Activated CD4-positive, alpha-beta T cell treated with anti-CD3 and anti-CD28 coated beads, Interleukin-2, amount 10 ng/mL, durations not matched to agents 24 days and 14 days (primary cell): ENCODE data around the gene ACP6. TPM values are rescaled to one million over a fixed set of nuclear protein-coding genes. Genes with fewer than 3 reads are reported as not detected.
"Not testable (repeated sequence)": the region's sequence is repeated elsewhere in the genome, so short reads cannot be mapped to it uniquely, and the experiment has no call there.

Experiments used
- DNase-seq: peaks from one replicate; pipeline ENCODE4 v3.0.0; 2022
- H3K27ac Mint-ChIP-seq: one replicate; pipeline ENCODE4 v1.8.0; 2022; ENCODE audit warnings: mild to moderate bottlenecking, mixed read lengths
- H3K27me3 Mint-ChIP-seq: one replicate; pipeline ENCODE4 v1.8.0; 2022; ENCODE audit warnings: mixed read lengths
- H3K36me3 Mint-ChIP-seq: one replicate; pipeline ENCODE4 v1.8.0; 2022; ENCODE audit warnings: low read depth, mild to moderate bottlenecking, mixed read lengths
- H3K4me1 Mint-ChIP-seq: one replicate; pipeline ENCODE4 v1.8.0; 2021; ENCODE audit warnings: mixed read lengths
- H3K4me3 Mint-ChIP-seq: one replicate; pipeline ENCODE4 v1.8.0; 2022; ENCODE audit warnings: mild to moderate bottlenecking, moderate library complexity, mixed read lengths
- H3K9me3 Mint-ChIP-seq: one replicate; pipeline ENCODE4 v1.8.0; 2021; ENCODE audit warnings: mixed read lengths
- intact Hi-C: fragments of 100-400 bp; cut with micrococcal nuclease; formaldehyde crosslinking; loops from one replicate; pipeline ENCODE4 v1.15.1; 2023
- total RNA-seq: library from RNA; stranded (reverse); gene quantifications from 2 replicates; pipeline ENCODE4 v1.2.3, GENCODE V29; 2022

ACP6 gene
- 9.5 and 15.3 TPM in 2 replicates for total RNA-seq

DNA sequence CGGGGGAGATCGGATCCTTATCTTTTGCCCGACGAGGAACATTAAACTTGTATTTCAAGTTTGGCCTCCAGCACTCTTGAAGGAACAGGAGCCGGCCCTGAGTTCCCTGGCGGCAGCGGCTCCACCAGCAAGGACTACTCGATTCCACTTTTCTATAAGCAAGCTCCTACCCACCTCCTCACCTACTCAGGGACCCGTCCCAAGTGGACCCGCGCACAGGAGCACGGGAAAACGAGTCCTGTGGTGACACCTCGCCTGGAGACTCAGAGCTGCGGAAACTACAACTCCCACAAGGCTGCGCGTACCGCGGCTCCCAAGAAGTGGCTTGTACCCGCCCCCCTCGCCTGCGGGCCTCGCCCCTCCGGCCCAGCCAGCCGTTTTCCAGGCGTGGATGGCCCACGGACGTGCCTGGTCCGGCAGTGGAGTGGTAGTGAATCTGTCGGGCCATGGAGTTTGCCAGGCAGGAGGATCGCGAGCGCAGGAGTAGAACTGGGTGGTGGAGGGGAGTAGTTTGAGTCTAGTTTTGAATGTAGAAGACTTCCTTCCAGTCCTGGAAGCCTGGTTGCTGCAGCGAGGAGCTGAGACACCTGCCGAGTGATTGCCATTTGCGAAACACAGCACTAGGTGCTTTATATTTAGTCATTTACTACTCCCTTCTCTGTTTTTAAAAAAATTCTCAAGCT is at the start of gene ACP6:
ACP6 (minus strand) TSS at position 206 of the 683 bp plus-strand sequence. CDS start 476 bp downstream, outside the sequence.
- H3K4me3 Mint-ChIP-seq, result peak within 1 kb of the TSS; percentile 94
- intact Hi-C loops, result loop anchor here (5.0 kb wide), 1 partner anchor 68 kb away; no protein-coding TSS in a partner anchor
- H3K4me1 Mint-ChIP-seq, result peaks cover 26% of the 10 kb centered on the region
- peak within 1 kb of the TSS; percentile 93 for H3K27ac Mint-ChIP-seq
- H3K36me3 Mint-ChIP-seq, result no peaks in the 10 kb centered on the region
- H3K27me3 Mint-ChIP-seq, result peaks cover 22% of the 10 kb centered on the region
- peak; percentile 97 for DNase-seq
- no peaks in the 10 kb centered on the region for H3K9me3 Mint-ChIP-seq

DNA sequence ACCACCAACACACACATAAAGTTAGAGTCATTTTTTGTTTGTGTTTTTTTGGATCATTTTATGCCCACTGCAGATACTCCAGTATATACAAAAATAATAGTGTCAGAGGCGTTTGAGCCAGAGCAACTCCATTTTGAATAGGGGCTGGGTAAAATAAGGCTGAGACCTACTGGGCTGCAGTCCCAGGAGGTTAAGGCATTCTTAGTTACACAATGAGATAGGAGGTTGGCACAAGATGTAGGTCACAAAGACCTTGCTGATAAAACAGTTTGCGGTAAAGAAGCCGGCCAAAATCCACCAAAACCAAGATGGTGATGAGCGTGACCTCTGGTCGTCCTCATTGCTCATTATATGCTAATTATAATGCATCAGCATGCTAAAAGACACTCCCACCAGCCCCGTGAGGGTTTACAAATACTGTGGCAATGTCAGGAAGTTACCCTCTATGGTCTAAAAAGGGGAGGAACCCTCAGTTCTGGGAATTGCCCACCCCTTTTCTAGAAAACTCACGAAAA is 49.4 kb upstream of the ACP6 start:
- Mint-ChIP-seq H3K36me3 (no peaks in the 10 kb centered on the region), H3K4me1 (peaks cover 7% of the 10 kb centered on the region), H3K4me3 (no peak overlapping the region), H3K27ac (no peak overlapping the region), H3K27me3 (peaks cover 21% of the 10 kb centered on the region), H3K9me3 (peaks cover 4% of the 10 kb centered on the region)
- intact Hi-C loops, result loop anchor here (5.0 kb wide), 1 partner anchor 173 kb away; no protein-coding TSS in a partner anchor
- no peak for DNase-seq

DNA sequence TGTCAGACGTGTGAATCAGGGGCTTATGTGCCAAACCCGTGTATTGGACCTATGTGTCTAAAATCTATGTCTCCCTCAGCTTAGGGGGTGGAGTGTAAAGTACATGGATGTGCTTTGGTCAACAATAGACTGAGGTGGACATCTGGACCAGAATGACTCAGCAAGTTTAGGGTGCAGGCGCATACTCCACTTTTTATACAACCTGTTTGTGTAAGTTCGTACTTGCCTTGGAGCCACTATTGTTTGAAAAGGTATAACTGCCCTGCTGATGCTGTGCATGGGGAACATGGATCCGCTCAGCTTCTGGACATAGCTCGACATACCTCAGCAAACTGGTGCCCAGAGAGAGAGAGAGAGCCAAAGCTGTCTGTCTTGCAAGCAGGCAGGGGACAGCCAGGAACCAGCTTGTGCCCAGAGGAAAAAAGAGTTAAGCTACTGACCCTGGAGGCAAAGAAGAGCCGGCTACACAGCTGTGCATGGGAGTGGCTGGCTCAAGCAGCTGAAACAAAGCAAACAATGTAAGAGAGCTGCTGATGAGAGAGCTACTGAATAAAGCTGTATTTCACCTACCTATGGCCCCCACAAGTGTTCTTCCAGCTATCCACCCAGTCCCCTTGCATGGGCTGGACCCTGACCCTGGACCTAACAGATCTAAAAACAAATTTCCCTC is 48.8 kb upstream of the ACP6 start:
- H3K4me1 Mint-ChIP-seq, result peaks cover 7% of the 10 kb centered on the region
- H3K27me3 Mint-ChIP-seq, result peaks cover 25% of the 10 kb centered on the region
- H3K4me3 Mint-ChIP-seq, result no peak overlapping the region
- intact Hi-C loops, result no loop called here
- no peak for DNase-seq
- H3K9me3 Mint-ChIP-seq, result peaks cover 4% of the 10 kb centered on the region
- no peak overlapping the region for H3K27ac Mint-ChIP-seq
- H3K36me3 Mint-ChIP-seq, result no peaks in the 10 kb centered on the region

DNA sequence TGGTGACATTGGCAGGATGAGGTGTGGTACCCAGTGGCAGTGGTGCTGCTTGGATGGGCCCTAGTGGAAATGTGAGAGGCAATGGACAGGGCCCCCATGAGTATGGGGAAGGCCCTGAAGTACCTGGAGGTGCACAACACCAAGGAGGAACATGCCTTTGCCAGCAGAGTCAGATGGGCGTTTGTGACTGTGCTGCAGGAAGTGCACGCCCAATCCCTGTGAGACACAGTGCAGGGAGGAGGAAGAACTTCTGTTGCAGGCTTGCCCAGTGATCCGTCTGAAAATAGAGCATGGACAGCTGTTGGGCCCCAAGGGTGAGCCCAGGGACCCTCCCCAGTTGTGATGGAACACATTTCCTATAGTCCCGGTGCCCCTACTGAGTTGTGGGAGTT is 47.4 kb upstream of the ACP6 start:
- H3K36me3 Mint-ChIP-seq, result no peaks in the 10 kb centered on the region
- H3K4me1 Mint-ChIP-seq, result peaks cover 7% of the 10 kb centered on the region
- H3K27ac Mint-ChIP-seq, result no peak overlapping the region
- peaks cover 4% of the 10 kb centered on the region for H3K9me3 Mint-ChIP-seq
- DNase-seq, result no peak
- H3K4me3 Mint-ChIP-seq, result no peak overlapping the region
- intact Hi-C loops, result no loop called here
- H3K27me3 Mint-ChIP-seq, result peaks cover 20% of the 10 kb centered on the region

DNA sequence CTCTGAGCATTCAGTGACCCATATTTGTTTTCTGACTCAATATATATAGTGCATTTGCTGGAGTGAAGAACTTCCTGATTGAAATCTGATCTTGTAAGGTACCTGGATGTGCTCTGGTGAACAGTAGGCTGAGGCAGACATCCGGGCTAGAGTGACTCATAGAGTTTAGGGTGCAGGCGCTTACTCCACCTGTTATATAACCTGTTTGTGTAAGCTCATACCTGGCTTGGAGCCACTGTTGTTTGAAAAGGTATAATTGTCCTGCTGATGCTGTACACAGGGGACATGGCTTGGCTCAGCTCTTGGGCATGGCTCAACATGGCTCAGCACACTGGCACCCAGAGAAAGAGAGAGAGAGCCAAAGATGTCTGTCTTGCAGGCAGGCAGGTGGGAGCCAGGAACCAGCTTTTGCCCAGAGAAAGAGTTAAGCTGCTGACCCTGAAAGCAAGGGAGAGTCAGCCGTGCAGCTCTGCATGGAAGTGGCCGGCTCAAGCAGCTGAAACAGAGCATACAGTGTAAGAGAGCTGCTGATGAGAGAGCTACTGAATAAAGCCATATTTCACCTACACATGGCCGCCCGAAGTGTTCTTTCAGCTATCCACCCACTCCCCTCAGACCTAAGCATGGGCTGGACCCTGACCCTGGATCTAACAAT is 46.9 kb upstream of the ACP6 start:
- H3K27me3 Mint-ChIP-seq, result peaks cover 22% of the 10 kb centered on the region
- DNase-seq, result no peak
- no peak overlapping the region for H3K4me3 Mint-ChIP-seq
- H3K9me3 Mint-ChIP-seq, result peaks cover 4% of the 10 kb centered on the region
- intact Hi-C loops, result no loop called here
- peaks cover 7% of the 10 kb centered on the region for H3K4me1 Mint-ChIP-seq
- no peak overlapping the region for H3K27ac Mint-ChIP-seq
- H3K36me3 Mint-ChIP-seq, result no peaks in the 10 kb centered on the region

DNA sequence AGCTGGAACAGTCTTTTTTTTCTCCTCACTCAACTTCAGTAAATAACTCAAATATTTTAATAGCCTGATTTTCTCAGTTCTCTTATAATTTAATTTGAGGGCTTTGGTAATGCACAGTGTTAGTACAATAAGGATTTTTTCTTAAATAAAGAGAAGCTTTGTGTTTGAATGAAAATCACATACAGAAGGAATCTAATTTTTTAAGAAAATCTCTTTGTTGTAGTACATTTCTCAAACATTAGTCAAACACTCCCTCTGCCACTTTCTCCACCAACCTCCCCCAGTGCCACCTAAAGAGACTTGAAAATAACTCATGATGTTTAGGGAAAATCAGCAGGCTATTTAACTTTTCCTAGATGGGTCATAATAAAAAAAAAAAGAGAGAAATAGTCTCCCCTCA is 42.3 kb upstream of the ACP6 start:
- Mint-ChIP-seq H3K4me3 (no peak overlapping the region), H3K36me3 (no peaks in the 10 kb centered on the region), H3K9me3 (peaks cover 5% of the 10 kb centered on the region), H3K4me1 (peaks cover 4% of the 10 kb centered on the region), H3K27ac (no peak overlapping the region), H3K27me3 (peaks cover 43% of the 10 kb centered on the region)
- intact Hi-C loops, result no loop called here
- no peak for DNase-seq

DNA sequence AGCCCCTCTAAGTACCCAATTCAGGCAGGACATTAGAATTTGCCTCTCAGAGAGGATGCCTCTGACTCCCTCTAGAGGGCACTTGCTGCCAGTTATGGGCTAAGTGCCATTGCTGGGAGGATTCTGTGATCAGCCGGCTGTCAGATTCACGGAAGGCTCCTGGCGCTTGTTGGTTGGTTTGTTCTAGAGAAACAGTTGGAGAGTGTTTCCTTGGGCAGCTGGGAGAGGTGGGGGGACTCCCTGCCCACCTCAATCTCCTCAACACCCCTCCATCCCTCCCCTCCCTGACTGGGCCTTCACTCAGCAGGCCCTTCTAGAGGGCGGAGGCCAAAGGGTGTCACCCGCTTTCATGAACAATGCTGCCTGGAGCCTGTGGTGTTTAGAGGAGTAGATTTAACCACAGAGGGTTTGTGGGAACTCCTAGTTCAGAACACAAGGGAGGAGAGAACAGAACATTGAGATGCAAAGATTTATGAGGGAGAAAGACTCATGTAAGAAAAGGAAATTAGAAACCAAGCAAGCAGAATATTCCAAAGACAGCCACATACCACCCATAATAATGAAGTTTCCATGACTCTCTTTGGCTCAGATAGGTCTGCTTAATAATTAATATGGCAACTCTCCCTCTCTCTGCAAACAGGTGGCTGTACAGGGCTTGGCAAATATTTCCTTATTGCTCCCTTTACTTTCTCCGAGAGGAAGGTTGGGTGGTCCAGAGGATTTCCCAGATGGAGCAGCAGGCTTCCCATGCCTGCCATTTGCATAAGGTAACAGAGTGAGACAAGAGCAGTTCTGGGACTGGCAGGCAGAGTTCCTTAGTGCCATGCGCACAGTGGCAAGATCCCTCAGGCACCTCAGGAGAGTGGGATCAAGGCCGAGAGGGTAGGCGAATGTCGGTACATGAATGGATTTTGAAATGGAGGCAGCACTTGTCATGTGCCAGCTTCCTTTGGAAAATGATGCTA is 30.0 kb upstream of the ACP6 start:
- Mint-ChIP-seq H3K27ac (no peak overlapping the region), H3K4me3 (no peak overlapping the region), H3K9me3 (no peaks in the 10 kb centered on the region), H3K36me3 (no peaks in the 10 kb centered on the region), H3K27me3 (peaks cover 34% of the 10 kb centered on the region), H3K4me1 (peaks cover 7% of the 10 kb centered on the region)
- intact Hi-C loops, result loop anchor here (1.0 to 2.0 kb wide), 3 partner anchors 60 to 206 kb away; no protein-coding TSS in a partner anchor
- peak; percentile 88 for DNase-seq

DNA sequence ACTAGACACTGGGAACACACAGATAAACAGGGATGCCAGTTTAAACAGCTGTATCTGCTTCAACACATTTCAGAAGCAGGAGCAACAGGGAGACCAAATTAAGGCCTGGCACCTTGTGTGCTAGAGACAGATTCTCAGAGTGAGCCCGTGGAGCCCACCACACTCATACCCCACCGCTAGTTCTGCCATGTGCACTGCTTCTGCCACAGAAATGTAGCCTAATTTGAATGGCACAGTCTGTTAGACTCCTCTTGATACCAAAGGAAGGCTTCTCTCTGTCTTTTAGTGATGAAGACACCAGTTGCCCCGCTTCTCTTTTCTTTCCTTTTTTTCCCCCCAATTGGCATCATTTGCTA is 29.3 kb upstream of the ACP6 start:
- Mint-ChIP-seq H3K36me3 (no peaks in the 10 kb centered on the region), H3K4me1 (peaks cover 7% of the 10 kb centered on the region), H3K27me3 (peaks cover 37% of the 10 kb centered on the region), H3K4me3 (no peak overlapping the region), H3K27ac (no peak overlapping the region), H3K9me3 (no peaks in the 10 kb centered on the region)
- intact Hi-C loops, result loop anchor here (1.0 to 2.0 kb wide), 3 partner anchors 59 to 205 kb away; no protein-coding TSS in a partner anchor
- no peak for DNase-seq

DNA sequence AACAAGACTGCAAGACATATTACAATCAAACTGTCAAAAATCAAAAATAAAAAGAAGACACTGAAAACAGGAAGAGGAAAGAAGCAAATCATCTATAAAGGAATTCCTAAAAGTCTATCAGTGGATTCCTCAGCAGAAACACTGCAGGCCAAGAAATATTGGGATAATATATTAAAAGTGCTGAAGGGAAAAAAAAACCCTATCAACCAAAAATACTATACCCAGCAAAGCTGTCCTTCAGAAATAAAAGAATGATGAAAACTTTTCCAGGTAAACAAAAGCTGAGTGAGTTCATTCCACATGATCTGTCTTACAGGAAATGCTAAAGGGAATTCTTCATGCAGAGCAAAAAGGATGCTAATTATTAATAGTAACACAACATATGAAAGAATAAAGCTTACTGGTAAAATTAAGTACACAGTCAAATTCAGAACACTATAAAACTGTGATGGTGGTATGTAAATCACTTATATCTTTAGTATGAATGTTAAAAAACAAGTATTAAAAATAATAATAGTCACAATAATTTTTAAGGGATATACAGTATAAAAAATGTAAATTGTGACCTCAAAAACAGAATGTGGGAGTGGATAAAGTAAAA is 12.9 kb upstream of the ACP6 start:
- H3K4me3 Mint-ChIP-seq, result no peak overlapping the region
- no peaks in the 10 kb centered on the region for H3K4me1 Mint-ChIP-seq
- no peak overlapping the region for H3K27ac Mint-ChIP-seq
- no peak for DNase-seq
- peaks cover 25% of the 10 kb centered on the region for H3K9me3 Mint-ChIP-seq
- H3K36me3 Mint-ChIP-seq, result peaks cover 2% of the 10 kb centered on the region
- H3K27me3 Mint-ChIP-seq, result peaks cover 29% of the 10 kb centered on the region
- intact Hi-C loops, result no loop called here

DNA sequence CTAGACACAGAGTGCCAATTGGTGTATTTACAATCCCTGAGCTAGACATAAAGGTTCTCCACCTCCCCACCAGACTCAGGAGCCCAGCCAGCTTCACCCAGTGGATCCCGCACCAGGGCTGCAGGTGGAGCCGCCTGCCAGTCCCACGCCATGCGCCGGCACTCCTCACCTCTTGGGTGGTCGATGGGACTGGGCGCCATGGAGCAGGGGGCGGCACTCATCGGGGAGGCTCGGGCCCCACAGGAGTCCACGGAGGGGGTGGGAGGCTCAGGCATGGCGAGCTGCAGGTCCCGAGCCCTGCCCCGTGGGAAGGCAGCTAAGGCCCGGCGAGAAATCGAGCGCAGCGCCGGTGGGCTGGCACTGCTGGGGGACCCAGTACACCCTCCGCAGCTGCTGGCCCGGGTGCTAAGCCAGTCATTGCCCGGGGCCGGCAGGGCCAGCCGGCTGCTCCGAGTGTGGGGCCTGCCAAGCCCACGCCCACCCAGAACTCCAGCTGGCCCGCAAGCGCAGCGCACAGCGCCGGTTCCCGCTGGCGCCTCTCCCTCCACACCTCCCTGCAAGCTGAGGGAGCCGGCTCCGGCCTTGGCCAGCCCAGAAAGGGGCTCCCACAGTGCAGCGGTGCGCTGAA is 10.4 kb upstream of the ACP6 start:
- H3K27ac Mint-ChIP-seq, H3K4me1 Mint-ChIP-seq, intact Hi-C loops, H3K36me3 Mint-ChIP-seq, DNase-seq, H3K4me3 Mint-ChIP-seq: not testable (repeated sequence)
- H3K9me3 Mint-ChIP-seq, result peaks cover 25% of the 10 kb centered on the region
- H3K27me3 Mint-ChIP-seq, result peaks cover 17% of the 10 kb centered on the region

DNA sequence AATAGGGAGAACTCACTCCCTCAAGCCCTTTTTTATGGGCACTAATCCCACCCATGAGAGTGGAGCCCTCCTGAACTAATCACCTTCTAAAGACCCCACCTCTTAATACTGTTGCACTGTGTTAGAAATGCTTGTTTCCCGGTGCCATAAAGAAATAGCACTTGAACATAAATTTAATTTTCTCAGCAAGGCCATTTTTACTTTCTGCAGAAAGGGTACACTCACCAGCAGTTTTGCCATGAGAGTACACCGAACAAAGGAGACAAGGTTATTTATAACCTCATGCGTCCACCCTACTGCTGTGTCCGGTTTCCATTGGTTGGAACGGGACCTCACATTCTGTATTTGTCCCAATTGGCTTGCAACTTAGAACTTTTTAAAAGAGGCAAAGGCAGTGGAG is 7.4 kb upstream of the ACP6 start:
- H3K9me3 Mint-ChIP-seq, DNase-seq, H3K4me1 Mint-ChIP-seq, intact Hi-C loops, H3K4me3 Mint-ChIP-seq, H3K27ac Mint-ChIP-seq, H3K36me3 Mint-ChIP-seq: not testable (repeated sequence)
- H3K27me3 Mint-ChIP-seq, result peaks cover 22% of the 10 kb centered on the region

DNA sequence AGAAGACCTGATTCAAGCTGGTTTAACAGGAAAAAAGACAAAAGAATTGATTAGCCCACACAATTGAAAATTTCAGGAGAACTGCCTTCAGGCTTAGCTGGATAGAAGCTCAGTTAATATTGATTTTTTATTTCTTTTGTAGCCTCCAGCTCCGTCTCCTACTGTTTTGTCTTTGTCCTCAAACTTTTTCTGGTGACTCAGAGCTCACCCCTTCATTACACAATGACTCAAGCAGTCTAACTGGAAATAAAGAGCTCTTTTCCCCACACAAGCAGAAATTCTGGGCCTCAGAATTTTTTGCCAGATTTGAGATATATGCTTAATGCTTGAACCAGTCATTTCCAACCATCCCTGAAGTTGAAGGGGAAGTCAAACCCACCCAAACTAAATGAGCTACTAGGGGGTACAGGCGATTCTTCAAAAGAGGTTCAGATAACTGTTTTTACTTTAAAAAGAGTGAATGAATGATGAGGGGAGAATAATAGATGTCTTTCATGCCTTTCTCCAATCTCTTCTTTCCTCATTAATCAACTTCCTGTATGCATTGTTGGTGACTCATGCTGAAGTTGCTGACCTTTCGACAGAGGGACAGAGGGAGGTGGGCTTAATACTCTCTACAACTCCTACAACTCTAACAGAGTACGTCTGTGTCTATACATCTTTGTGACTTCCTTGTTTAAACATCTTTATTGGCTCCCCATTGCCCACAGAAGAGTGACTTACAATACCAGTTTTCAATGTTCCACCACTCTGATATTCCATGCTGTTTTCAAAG is 6.2 kb upstream of the ACP6 start:
- peaks cover 4% of the 10 kb centered on the region for H3K4me1 Mint-ChIP-seq
- intact Hi-C loops, result no loop called here
- no peaks in the 10 kb centered on the region for H3K36me3 Mint-ChIP-seq
- H3K27ac Mint-ChIP-seq, result no peak overlapping the region
- peaks cover 24% of the 10 kb centered on the region for H3K27me3 Mint-ChIP-seq
- DNase-seq, result no peak
- no peak overlapping the region for H3K4me3 Mint-ChIP-seq
- peaks cover 4% of the 10 kb centered on the region for H3K9me3 Mint-ChIP-seq
